C4-2B (cell line): ENCODE results near the gene ZMYND15.

Experiments
- H3K27ac ChIP-seq: fragments of 450-650 bp; 2 replicates; pipeline ENCODE4 v1.5.1; 2017
- ZFX ChIP-seq: fragments of 450-650 bp; IDR thresholded peaks from 2 replicates; pipeline ENCODE4 v1.6.1; 2017
- TF ChIP-seq, protein P1 (sequence below): fragments of 450-650 bp; conservative IDR thresholded peaks from 2 replicates; pipeline ENCODE4 v1.5.1; 2017; ENCODE audit warnings: mild to moderate bottlenecking

ZMYND15 gene

DNA sequence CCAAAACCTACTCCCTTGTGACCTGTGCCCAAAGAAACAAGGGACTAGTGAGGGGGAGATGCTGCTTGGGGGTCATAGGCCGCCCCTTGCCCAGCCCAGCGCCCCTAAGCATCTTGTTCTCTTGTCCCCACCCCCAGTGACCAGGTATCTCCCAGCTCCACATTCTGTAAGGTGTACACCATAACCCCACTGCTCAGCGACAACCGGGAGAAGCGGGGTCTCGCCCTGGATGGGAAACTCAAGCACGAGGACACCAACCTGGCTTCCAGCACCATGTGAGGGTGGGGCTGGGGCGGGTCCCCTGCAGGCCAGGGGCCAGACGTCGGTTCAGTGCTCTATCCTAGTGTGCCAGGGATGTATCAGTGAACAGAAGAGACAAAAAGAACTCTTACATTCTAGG lies 20.5 kb upstream of the ZMYND15 start:
- H3K27ac ChIP-seq: no peak overlapping the region
- no peak for TF ChIP-seq ZFX
- TF ChIP-seq, protein P1, sequence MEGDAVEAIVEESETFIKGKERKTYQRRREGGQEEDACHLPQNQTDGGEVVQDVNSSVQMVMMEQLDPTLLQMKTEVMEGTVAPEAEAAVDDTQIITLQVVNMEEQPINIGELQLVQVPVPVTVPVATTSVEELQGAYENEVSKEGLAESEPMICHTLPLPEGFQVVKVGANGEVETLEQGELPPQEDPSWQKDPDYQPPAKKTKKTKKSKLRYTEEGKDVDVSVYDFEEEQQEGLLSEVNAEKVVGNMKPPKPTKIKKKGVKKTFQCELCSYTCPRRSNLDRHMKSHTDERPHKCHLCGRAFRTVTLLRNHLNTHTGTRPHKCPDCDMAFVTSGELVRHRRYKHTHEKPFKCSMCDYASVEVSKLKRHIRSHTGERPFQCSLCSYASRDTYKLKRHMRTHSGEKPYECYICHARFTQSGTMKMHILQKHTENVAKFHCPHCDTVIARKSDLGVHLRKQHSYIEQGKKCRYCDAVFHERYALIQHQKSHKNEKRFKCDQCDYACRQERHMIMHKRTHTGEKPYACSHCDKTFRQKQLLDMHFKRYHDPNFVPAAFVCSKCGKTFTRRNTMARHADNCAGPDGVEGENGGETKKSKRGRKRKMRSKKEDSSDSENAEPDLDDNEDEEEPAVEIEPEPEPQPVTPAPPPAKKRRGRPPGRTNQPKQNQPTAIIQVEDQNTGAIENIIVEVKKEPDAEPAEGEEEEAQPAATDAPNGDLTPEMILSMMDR: no peak

- TF ChIP-seq ZFX: no peak
- TF ChIP-seq, protein P1: no peak
- no peak overlapping the region; the same call in 1 of the 2 replicates for H3K27ac ChIP-seq
Measured at GRCh38 chr17:4719684-4720221, 19.9 kb upstream of the ZMYND15 start.

DNA sequence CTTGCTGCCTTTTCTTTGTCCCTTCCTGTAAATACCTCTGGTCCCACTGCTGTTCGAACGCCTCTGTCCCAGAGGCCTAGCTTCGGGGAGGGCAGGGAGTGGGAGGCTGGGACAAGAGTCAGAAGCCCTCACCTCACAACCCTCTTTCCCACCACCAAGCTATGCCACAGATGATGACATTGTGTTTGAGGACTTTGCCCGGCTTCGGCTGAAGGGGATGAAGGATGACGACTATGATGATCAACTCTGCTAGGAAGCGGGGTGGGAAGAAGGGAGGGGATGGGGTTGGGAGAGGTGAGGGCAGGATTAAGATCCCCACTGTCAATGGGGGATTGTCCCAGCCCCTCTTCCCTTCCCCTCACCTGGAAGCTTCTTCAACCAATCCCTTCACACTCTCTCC lies 18.8 kb upstream of the ZMYND15 start:
- peak overlapping the region; percentile 83 for H3K27ac ChIP-seq
- TF ChIP-seq, protein P1: no peak
- TF ChIP-seq ZFX: no peak

DNA sequence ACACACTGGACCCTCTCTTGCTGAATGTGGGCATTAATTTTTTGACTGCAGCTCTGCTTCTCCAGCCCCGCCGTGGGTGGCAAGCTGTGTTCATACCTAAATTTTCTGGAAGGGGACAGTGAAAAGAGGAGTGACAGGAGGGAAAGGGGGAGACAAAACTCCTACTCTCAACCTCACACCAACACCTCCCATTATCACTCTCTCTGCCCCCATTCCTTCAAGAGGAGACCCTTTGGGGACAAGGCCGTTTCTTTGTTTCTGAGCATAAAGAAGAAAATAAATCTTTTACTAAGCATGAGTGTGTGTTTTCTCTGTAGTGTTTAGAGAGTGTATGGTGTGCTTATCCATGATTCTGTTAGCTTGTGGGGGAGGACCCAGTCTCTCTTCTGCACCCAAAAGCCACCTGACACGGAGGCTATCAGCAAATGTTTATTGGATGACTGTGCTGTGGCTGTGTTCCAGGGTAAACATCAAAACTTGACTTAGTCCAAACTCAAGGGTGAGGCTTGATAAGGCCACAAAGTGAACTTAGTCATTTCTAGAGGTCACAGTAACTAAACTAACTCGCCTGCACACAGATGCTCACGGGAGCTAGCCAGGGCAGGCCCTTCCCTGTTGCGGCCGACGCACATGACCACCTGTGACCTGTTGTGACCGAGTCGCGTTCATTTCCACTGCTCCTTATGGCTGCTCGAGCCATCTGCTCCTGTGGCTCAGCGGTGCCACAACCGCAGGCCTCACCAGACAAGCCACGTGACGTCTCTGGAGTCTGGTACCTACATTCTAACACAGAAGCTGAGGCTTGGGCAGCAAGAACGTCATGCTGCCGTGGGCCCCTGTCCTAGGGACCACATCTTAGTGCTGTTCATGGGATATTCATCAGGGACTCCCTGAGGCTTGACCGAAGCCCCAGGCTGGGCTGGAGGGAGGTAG lies 18.2 kb upstream of the ZMYND15 start:
- TF ChIP-seq ZFX: peak; percentile 79; the same call in 1 of the 2 replicates
- TF ChIP-seq, protein P1: no peak
- H3K27ac ChIP-seq: peak overlapping the region; percentile 83

GRCh38 chr17:4722678-4723240 lies 16.9 kb upstream of the ZMYND15 start:
- H3K27ac ChIP-seq: peak overlapping the region; percentile 83
- TF ChIP-seq, protein P1: no peak
- no peak for TF ChIP-seq ZFX

DNA sequence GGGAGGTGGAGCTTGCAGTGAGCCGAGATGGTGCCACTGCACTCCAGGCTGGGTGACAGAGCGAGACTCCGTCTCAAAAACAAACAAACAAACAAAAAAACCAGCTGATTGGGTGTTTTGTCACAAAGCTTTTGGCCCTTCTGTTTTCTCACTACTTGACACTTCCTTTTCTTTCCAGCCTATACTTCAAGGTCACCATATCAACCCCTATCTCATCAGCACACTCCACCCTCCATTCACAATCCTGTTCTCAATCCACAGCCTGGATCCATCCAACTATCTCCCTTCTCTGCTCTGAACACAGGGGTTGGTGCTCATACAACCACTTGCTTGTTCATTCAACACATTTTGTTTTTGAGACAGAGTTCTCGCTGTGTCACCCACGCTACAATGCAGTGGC lies 15.0 kb upstream of the ZMYND15 start:
- TF ChIP-seq, protein P1: no peak
- no peak for TF ChIP-seq ZFX
- no peak overlapping the region for H3K27ac ChIP-seq
